Fibroblast of skin of left biceps (primary cell): ENCODE results near the gene CDK19.
"Not testable (repeated sequence)": the region's sequence is repeated elsewhere in the genome, so short reads cannot be mapped to it uniquely, and the experiment has no call there.

Experiments
- DNase-seq, 2 experiments: peaks; one replicate each; pipeline ENCODE4 v3.0.0-alpha.2; 2013; ENCODE audit warnings: low read depth in 2 of 2

Gene CDK19

GRCh38 chr6:110587328-110587727 is 227.9 kb downstream of the CDK19 start:
- DNase-seq, result no peak

GRCh38 chr6:110581679-110582078 is 233.6 kb downstream of the CDK19 start:
- DNase-seq, result no peak

GRCh38 chr6:110577596-110578167 is 237.6 kb downstream of the CDK19 start:
- DNase-seq, result not testable (repeated sequence)

GRCh38 chr6:110575925-110576463 is 239.3 kb downstream of the CDK19 start:
- no peak for DNase-seq

GRCh38 chr6:110574817-110575216 is 240.5 kb downstream of the CDK19 start:
- no peak for DNase-seq

GRCh38 chr6:110573537-110573936 is 241.7 kb downstream of the CDK19 start:
- no peak for DNase-seq

GRCh38 chr6:110573136-110573535 is 242.1 kb downstream of the CDK19 start:
- no peak for DNase-seq

GRCh38 chr6:110567957-110568696 is 247.1 kb downstream of the CDK19 start:
- DNase-seq, result no peak

- DNase-seq, result no peak
Measured at GRCh38 chr6:110566346-110567125, 248.7 kb downstream of the CDK19 start.

GRCh38 chr6:110564703-110565421 is 250.4 kb downstream of the CDK19 start:
- no peak for DNase-seq

GRCh38 chr6:110563711-110564110 is 251.6 kb downstream of the CDK19 start:
- DNase-seq, result no peak

GRCh38 chr6:110562316-110562915 is 252.9 kb downstream of the CDK19 start:
- DNase-seq, result no peak

GRCh38 chr6:110561696-110562095 is 253.6 kb downstream of the CDK19 start:
- no peak for DNase-seq

- no peak for DNase-seq
Measured at GRCh38 chr6:110561008-110561396, 254.3 kb downstream of the CDK19 start.

GRCh38 chr6:110560239-110561007 is 254.8 kb downstream of the CDK19 start:
- no peak for DNase-seq
